Upper lobe of left lung (tissue), 4 donors: ENCODE results near the gene BMP7.

Experiments
- EP300 ChIP-seq, 4 donors: sonication (generic); formaldehyde crosslinking; IDR thresholded peaks; one replicate each; pipeline ENCODE4 v1.5.1; 2017; ENCODE audit warnings: antibody characterized with exemption in 4 of 4, control low read depth in 2 of 4
- POLR2AphosphoS5 ChIP-seq, 2 donors: sonication (generic); formaldehyde crosslinking; IDR thresholded peaks; one replicate each; pipeline ENCODE4 v1.5.1; 2017; ENCODE audit warnings: antibody characterized with exemption in 2 of 2
- TF ChIP-seq, protein P1 (sequence below), 6 experiments: fragments of 450-650 bp in 4 of 6; fragments of 200-600 bp in 2 of 6; sonication (generic) in 2 of 6; IDR thresholded peaks; one replicate each; pipeline ENCODE4 v1.5.1; 2016 to 2019; ENCODE audit warnings: antibody characterized with exemption in 6 of 6

DNA sequence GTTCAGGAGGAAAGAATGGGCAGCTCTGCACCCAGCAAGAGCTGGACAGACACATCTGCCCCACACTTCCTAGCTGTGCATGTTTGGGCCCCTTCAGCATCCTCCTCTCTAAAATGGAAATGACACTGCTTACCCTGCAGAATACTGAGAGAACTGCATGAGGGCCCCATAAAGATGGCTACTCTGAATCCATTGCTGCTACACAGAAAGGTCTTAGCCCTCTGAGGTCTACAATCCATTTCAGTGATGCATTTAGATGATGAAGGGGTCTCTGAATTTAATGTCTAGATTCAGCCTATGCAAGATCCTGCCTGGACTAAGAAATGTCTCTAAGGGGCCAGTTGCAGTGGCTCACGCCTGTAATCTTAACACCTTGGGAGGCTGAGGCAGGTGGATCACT lies 11.3 kb downstream of the BMP7 start:
- no peak for TF ChIP-seq EP300 (IDR thresholded peaks at IDR 0.05)
- TF ChIP-seq, protein P1, sequence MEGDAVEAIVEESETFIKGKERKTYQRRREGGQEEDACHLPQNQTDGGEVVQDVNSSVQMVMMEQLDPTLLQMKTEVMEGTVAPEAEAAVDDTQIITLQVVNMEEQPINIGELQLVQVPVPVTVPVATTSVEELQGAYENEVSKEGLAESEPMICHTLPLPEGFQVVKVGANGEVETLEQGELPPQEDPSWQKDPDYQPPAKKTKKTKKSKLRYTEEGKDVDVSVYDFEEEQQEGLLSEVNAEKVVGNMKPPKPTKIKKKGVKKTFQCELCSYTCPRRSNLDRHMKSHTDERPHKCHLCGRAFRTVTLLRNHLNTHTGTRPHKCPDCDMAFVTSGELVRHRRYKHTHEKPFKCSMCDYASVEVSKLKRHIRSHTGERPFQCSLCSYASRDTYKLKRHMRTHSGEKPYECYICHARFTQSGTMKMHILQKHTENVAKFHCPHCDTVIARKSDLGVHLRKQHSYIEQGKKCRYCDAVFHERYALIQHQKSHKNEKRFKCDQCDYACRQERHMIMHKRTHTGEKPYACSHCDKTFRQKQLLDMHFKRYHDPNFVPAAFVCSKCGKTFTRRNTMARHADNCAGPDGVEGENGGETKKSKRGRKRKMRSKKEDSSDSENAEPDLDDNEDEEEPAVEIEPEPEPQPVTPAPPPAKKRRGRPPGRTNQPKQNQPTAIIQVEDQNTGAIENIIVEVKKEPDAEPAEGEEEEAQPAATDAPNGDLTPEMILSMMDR (IDR thresholded peaks at IDR 0.05), result no peak
- TF ChIP-seq POLR2AphosphoS5 (IDR thresholded peaks at IDR 0.05), result no peak
